Erythroblast (primary cell): Measurements from ENCODE around the gene SNRPA.

ENCODE experiments used
- GATA1 ChIP-seq: IDR thresholded peaks from 2 replicates; pipeline ENCODE4 v1.6.1; 2011; ENCODE audit warnings: low read depth, mild to moderate bottlenecking, control low read depth, low read length, moderate library complexity
- POLR2A ChIP-seq: IDR thresholded peaks from 2 replicates; pipeline ENCODE4 v1.6.1; 2011; ENCODE audit warnings: mild to moderate bottlenecking, low read length

DNA sequence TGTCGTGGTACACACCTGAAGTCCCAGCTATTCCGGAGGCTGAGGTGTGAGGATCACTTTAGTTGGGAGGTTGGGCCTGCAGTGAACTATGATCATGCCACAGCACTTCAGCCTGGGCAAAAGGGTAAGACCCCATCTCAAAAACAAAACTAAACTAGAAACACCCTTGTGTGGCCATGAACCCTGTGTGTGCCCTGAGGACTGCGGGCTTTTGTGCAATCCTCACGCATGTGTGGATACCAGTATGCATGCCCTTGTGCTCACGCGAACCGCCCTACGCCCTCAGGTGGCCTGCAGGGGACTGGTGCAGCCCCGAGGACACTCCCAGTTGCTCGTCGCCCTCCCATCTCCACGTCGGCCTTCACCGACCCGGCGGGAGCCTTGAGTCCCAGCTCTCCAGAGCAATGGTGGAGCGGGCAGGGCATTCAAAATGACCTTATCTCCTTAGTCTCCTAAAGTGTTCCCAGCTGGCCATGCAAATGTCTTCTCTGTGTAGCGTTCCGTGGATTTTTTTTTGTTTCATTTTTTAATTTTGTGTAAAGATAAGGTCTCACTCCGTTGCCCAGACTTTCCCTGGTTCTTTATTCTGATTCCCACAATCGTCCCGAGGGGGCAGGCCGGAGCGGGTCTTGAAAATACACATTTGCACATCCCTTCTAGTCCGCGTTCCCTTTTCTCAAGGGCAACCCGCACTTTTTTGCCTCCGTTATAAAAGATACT is 47.1 kb downstream of the SNRPA start:
- TF ChIP-seq POLR2A (peak; percentile 75), GATA1 (no peak)
